Fibroblast of mammary gland (primary cell): ENCODE measurements around the gene KLHL36.
"Not testable (repeated sequence)": the region's sequence is repeated elsewhere in the genome, so short reads cannot be mapped to it uniquely, and the experiment has no call there.

Experiments used
- DNase-seq: peaks from one replicate; pipeline ENCODE4 v3.0.0-alpha.2; 2010; ENCODE audit warnings: low read depth
- H3K4me3 ChIP-seq: 2 replicates; pipeline ENCODE4 v1.5.1; 2011; ENCODE audit warnings: low read depth, mild to moderate bottlenecking, low read length, moderate library complexity; ENCODE audit not compliant: control insufficient read depth
- CTCF ChIP-seq: conservative IDR thresholded peaks from 2 replicates; pipeline ENCODE4 v1.5.1; 2011; ENCODE audit warnings: low read depth, low read length, inconsistent platforms; ENCODE audit not compliant: control insufficient read depth, insufficient read depth

The KLHL36 gene

DNA sequence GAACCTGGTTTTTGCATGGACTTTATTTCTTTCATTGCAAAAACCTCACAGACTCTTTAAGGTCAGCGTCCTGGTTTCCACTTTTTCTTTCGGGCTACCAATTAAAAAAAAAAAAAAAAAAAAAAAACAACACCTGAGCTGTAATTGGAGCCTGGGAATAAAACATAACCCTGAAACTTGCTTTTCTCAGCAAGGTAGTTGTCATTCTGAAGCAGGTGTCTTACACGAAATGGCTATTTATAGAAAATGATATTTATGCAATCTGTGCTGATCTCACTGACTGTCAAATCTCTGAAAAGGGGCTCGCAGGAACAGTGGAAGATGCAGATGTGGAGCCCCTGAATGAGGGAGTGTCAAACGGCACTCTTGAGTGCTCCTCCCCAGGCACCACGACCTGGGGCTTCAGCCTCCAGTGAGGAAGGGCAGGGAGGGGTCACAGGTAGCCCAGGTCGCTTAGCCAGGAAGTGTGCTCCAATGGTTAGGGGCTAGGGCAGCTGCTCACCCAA lies 20.0 kb upstream of the KLHL36 start:
- no peak overlapping the region for H3K4me3 ChIP-seq
- DNase-seq, result no peak
- TF ChIP-seq CTCF, result no peak

DNA sequence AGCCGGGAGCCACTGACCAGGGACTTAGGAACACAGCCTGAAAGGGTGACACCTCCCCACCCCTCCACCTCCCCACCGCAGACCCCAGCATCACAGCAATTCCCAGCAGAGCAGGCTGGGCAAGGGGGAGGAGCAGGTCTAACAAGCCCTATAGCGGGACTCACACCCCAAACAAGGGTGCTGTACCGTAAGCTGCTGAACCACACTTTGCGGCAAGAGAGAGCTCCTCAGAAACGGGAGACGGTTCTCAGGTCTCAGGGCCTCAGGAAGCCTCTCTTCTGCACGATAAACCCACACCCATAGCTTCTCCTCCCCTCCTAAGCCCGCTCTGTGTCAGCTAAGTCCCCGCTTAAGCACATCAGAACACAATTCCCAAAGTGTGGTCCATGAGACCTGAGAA lies 18.7 kb upstream of the KLHL36 start:
- no peak overlapping the region for H3K4me3 ChIP-seq
- TF ChIP-seq CTCF, result no peak
- no peak for DNase-seq

GRCh38 chr16:84630009-84630408 lies 18.3 kb upstream of the KLHL36 start:
- H3K4me3 ChIP-seq, result no peak overlapping the region
- no peak for DNase-seq
- TF ChIP-seq CTCF, result no peak

DNA sequence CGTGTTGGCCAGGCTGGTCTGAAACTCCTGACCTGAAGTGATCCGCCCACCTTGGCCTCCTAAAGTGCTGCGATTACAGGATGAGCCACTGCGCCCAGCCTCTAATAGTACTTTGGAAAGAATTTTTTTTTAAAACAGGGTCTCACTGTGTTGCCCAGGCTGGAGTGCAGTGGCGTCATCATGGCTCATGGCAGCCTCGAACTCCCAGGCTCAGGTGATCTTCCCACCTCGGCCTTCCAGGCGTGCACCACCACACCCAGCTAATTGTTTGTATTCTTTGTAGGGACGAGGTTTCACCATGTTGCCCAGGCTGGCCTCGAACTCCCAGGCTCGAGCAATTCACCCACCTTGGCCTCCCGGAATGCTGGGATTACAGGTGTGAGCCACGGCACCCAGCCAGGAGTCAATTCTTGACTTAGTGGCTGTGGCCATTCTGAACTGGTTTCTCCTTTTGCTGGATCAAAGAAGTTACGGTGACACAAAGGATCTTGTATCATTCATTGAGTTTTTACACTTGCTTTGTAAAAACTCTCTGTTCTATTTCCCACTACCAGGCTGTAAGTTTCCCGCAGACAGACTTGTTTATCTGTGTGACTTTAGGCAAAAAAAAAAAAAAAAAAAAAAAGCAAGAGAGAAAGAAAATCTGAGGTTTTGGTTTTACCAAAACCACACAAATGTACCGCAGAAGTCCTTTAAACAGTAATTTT lies 17.7 kb upstream of the KLHL36 start:
- TF ChIP-seq CTCF, result no peak
- no peak for DNase-seq
- H3K4me3 ChIP-seq, result no peak overlapping the region

GRCh38 chr16:84631153-84631466 lies 17.2 kb upstream of the KLHL36 start:
- no peak overlapping the region for H3K4me3 ChIP-seq
- TF ChIP-seq CTCF, result no peak
- DNase-seq, result no peak

DNA sequence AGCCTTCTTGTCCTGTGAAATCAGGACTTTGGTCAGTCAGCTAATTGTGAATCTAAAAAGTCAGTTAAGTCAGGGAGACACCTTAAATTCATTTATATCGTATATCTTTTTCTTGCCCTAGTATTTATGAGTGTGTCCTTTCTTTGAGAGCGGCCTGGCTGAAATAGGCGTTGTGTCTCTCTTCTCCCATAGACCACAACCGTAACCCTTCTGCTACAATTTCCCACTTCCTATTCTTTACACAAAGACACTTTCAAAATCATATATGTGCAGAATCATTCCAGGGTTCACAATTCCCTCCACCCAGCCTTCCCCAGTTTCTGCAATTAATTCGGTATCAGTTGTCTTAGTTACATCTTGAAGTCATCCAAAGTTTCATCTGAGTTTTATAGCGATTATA lies 16.4 kb upstream of the KLHL36 start:
- H3K4me3 ChIP-seq, result no peak overlapping the region
- TF ChIP-seq CTCF, result no peak
- no peak for DNase-seq

GRCh38 chr16:84632862-84633261 lies 15.4 kb upstream of the KLHL36 start:
- DNase-seq, H3K4me3 ChIP-seq: not testable (repeated sequence)
